IMR-90 (cell line): ENCODE results near the gene ATP6V1G1. TPM values are rescaled to one million over a fixed set of nuclear protein-coding genes. Genes with fewer than 3 reads are reported as not detected.

Experiments used
- ATAC-seq: fragments of 200-7000 bp; cut with Tn5 transposase; 2 replicates; pipeline ENCODE4 v1.9.1; 2020; ENCODE audit warnings: low read depth, mild to moderate bottlenecking, moderate library complexity
- BruUV-seq: library from RNA; stranded (reverse); fragments of 400-500 nt; replicated peaks from 2 replicates; lab custom pipeline; 2021; lab: Mats Ljungman, UMichigan
- CTCF ChIA-PET: fragments of 300-600 bp; formaldehyde crosslinking; extraction: SDS; loops from one replicate; lab custom pipeline; 2021; ENCODE audit warnings: antibody characterized with exemption; lab: Yijun Ruan, JAX
- POLR2A ChIA-PET: fragments of 300-600 bp; sonication (Branson Sonifier 250); formaldehyde crosslinking; loops from one replicate; lab custom pipeline; 2022; ENCODE audit warnings: antibody characterized with exemption; ENCODE audit not compliant: unreplicated experiment; lab: Charles Lee
- DNase-seq: peaks from one replicate; pipeline ENCODE4 v3.0.0; 2013
- H2AFZ ChIP-seq: replicated peaks from 2 replicates; pipeline ENCODE3; 2013; ENCODE audit warnings: low read length, mild to moderate bottlenecking; ENCODE audit not compliant: poor library complexity
- H2AK5ac ChIP-seq: 2 replicates; pipeline ENCODE4 v1.6.1; 2013; ENCODE audit warnings: low read depth, low read length, inconsistent platforms
- H2AK9ac ChIP-seq: replicated peaks from 2 replicates; pipeline ENCODE3; 2013; ENCODE audit warnings: mild to moderate bottlenecking, low read depth, low read length, moderate library complexity; ENCODE audit not compliant: poor library complexity
- H2BK120ac ChIP-seq: 2 replicates; pipeline ENCODE4 v1.6.1; 2013; ENCODE audit warnings: low read depth, low read length, inconsistent platforms
- H2BK15ac ChIP-seq: 3 replicates; pipeline ENCODE4 v1.6.1; 2013; ENCODE audit warnings: low read depth, low read length, inconsistent platforms
- H2BK20ac ChIP-seq: 2 replicates; pipeline ENCODE4 v1.6.1; 2013; ENCODE audit warnings: low read depth, mild to moderate bottlenecking, inconsistent platforms, low read length, moderate library complexity
- H2BK5ac ChIP-seq: 2 replicates; pipeline ENCODE4 v1.6.1; 2013; ENCODE audit warnings: mild to moderate bottlenecking, low read depth, low read length, inconsistent platforms; ENCODE audit not compliant: poor library complexity, severe bottlenecking
- H3K14ac ChIP-seq: replicated peaks from 2 replicates; pipeline ENCODE4 v1.6.1; 2013; ENCODE audit warnings: low read depth, low read length, inconsistent platforms
- H3K18ac ChIP-seq: 2 replicates; pipeline ENCODE4 v1.6.1; 2013; ENCODE audit warnings: low read depth, low read length, control low read depth
- H3K23ac ChIP-seq: 2 replicates; pipeline ENCODE4 v1.6.1; 2013; ENCODE audit warnings: low read depth, low read length, inconsistent platforms
- H3K27ac ChIP-seq: 2 replicates; pipeline ENCODE4 v1.5.1; 2013; ENCODE audit warnings: mild to moderate bottlenecking, control low read depth, low read length; ENCODE audit not compliant: insufficient read depth
- H3K27me3 ChIP-seq: 2 replicates; pipeline ENCODE4 v1.6.1; 2013; ENCODE audit warnings: low read length; ENCODE audit not compliant: control insufficient read depth, insufficient read depth
- H3K36me3 ChIP-seq: 2 replicates; pipeline ENCODE4 v1.6.1; 2013; ENCODE audit warnings: low read length, mixed read lengths; ENCODE audit not compliant: control insufficient read depth, insufficient read depth
- H3K4ac ChIP-seq: 2 replicates; pipeline ENCODE4 v1.6.1; 2013; ENCODE audit warnings: low read depth, low read length, inconsistent platforms
- H3K4me1 ChIP-seq: 2 replicates; pipeline ENCODE4 v1.6.1; 2013; ENCODE audit warnings: low read length, mixed read lengths; ENCODE audit not compliant: control insufficient read depth, insufficient read depth
- H3K4me2 ChIP-seq: 2 replicates; pipeline ENCODE4 v1.6.1; 2013; ENCODE audit warnings: low read depth, mild to moderate bottlenecking, control low read depth, low read length, moderate library complexity
- H3K4me3 ChIP-seq: 2 replicates; pipeline ENCODE4 v1.5.1; 2013; ENCODE audit warnings: low read depth, mild to moderate bottlenecking, control low read depth, low read length, moderate library complexity; ENCODE audit not compliant: insufficient read depth
- H3K56ac ChIP-seq: 2 replicates; pipeline ENCODE4 v1.6.1; 2013; ENCODE audit warnings: low read length, inconsistent platforms; ENCODE audit not compliant: insufficient read depth; ENCODE audit errors: extremely low read depth
- H3K79me1 ChIP-seq, 2 experiments: 2 replicates each; pipeline ENCODE4 v1.6.1; 2013; ENCODE audit warnings: low read length in 2 of 2, inconsistent platforms in 1 of 2, low read depth in 1 of 2
- H3K9ac ChIP-seq: 2 replicates; pipeline ENCODE4 v1.6.1; 2013; ENCODE audit warnings: low read depth, low read length, control low read depth
- H3K9me1 ChIP-seq: 2 replicates; pipeline ENCODE4 v1.6.1; 2013; ENCODE audit warnings: low read length, inconsistent platforms; ENCODE audit not compliant: insufficient read depth
- H3K9me3 ChIP-seq: 2 replicates; pipeline ENCODE4 v1.6.1; 2013; ENCODE audit warnings: low read length; ENCODE audit not compliant: control insufficient read depth, insufficient read depth
- H4K20me1 ChIP-seq: 2 replicates; pipeline ENCODE4 v1.6.1; 2013; ENCODE audit warnings: low read length, inconsistent platforms; ENCODE audit not compliant: insufficient read depth
- H4K5ac ChIP-seq: 2 replicates; pipeline ENCODE4 v1.6.1; 2013; ENCODE audit warnings: mild to moderate bottlenecking, low read depth, low read length, control low read depth
- H4K8ac ChIP-seq, 2 experiments: 2 replicates each; pipeline ENCODE4 v1.6.1; 2013; ENCODE audit warnings: low read depth in 2 of 2, low read length in 2 of 2, control low read depth in 1 of 2, inconsistent platforms in 1 of 2
- H4K91ac ChIP-seq: 2 replicates; pipeline ENCODE4 v1.6.1; 2013; ENCODE audit warnings: low read depth, low read length, inconsistent platforms; ENCODE audit not compliant: insufficient read depth
- CEBPB ChIP-seq: IDR thresholded peaks from 2 replicates; pipeline ENCODE4 v1.6.1; 2012; ENCODE audit warnings: low read depth, low read length, improper control_type of control experiment
- CTCF ChIP-seq: conservative IDR thresholded peaks from 2 replicates; pipeline ENCODE4 v1.5.1; 2012; ENCODE audit warnings: mild to moderate bottlenecking, low read depth, low read length, improper control_type of control experiment
- MXI1 ChIP-seq: IDR thresholded peaks from 2 replicates; pipeline ENCODE4 v1.6.1; 2012; ENCODE audit warnings: low read depth, mild to moderate bottlenecking, low read length, moderate library complexity, borderline replicate concordance
- NFE2L2 ChIP-seq: fragments of 150-350 bp; IDR thresholded peaks from 2 replicates; pipeline ENCODE4 v1.6.1; 2016; ENCODE audit warnings: low read depth, mild to moderate bottlenecking, low read length
- WGBS, 2 experiments: methylation state at CpG; one replicate each; pipeline versions ENCODE4 v1.1.5 to v1.1.7; 2013; ENCODE audit warnings: missing lambda C conversion rate in 2 of 2; ENCODE audit not compliant: insufficient read length in 1 of 2; ENCODE audit errors: extremely low coverage in 2 of 2; 5-methylcytosine and 5-hydroxymethylcytosine counted together
- dilution Hi-C: fragments of 300-500 bp; cut with HindIII; formaldehyde crosslinking; loops from one replicate; pipeline ENCODE4 v1.14.3; 2018; ENCODE audit warnings: low sequenced_read_pairs; ENCODE audit not compliant: unreplicated experiment
- in situ Hi-C: fragments of 300-500 bp; cut with MboI; formaldehyde crosslinking; loops from 3 replicates; pipeline ENCODE4 v1.14.3; 2019; ENCODE audit warnings: low sequenced_read_pairs, inconsistent platforms, mixed read lengths
- intact Hi-C: fragments of 100-400 bp; cut with micrococcal nuclease; formaldehyde crosslinking; loops from 2 replicates; pipeline ENCODE4 v1.10.0; 2022
- polyA plus RNA-seq, 3 experiments: library from polyadenylated mRNA; depleted of rRNA; stranded (reverse); fragments of >200 nt; gene quantifications; 2 replicates each; pipeline ENCODE4 v1.2.3, GENCODE V29; 2012; ENCODE audit warnings: low replicate concordance in 1 of 3
- total RNA-seq: library from RNA; depleted of rRNA; stranded (reverse); fragments of >200 nt; gene quantifications from 2 replicates; pipeline ENCODE4 v1.2.3, GENCODE V29; 2012
- TF ChIP-seq, protein P1 (sequence below): fragments of 150-350 bp; IDR thresholded peaks from 2 replicates; pipeline ENCODE4 v1.6.1; 2017; ENCODE audit warnings: mild to moderate bottlenecking, antibody characterized with exemption, low read length, low read depth

Gene ATP6V1G1
- total and polyA plus RNA-seq, 2 of the 4 experiments (the other 2 are of a cell fraction) = 52.0 to 70.9 TPM

DNA sequence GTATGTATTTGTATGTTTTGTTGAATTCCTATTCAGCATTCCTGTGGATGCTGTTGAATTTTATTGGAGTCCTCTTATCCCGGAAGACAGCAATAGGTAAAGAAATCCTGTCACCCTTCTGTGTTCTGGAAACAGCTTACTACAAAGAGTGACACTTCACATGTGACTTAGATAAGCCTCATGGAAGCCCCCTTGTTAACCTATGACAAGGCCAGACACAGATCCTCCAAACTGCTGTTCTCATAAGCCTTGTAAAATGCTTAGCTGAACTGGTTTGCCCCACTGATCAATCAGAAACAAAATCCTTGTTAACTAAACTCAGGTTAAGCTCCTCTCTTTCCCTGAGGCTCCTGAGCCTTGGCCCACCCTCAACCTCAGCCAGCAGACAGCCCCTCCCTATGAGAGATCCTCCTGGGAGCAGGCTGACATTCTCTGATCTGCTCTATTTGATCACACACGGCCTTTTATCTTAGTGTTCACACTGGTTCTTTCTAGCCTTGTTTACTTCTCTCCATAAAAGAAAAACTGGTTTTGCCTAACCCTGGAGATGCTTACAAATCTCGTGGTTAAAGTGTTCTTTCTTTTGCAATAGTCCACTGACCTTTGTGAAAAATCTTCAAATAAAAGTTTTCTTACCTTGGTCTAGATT, 29.4 kb upstream of the ATP6V1G1 start:
- 14% methylated on average over 1 of the region's 3 CpGs; no CpG with 5 or more reads in 1 of the 2 experiments for WGBS, 2 experiments
- BruUV-seq = no TSS peak
- CTCF ChIA-PET = interaction anchor here (0.7 kb wide), 1 partner anchor 1979 kb away, joined by 3 read pairs; no protein-coding TSS in a partner anchor

More for the DNA sequence above, 29.4 kb upstream of the ATP6V1G1 start:
- Histone ChIP-seq H3K4ac (no peak overlapping the region), H3K9ac (peak overlapping the region; percentile 1; the same call in 1 of the 2 replicates), H3K27me3 (no peaks in the 10 kb centered on the region; the same call in 1 of the 2 replicates), H3K14ac (peak overlapping the region; percentile 40; the same call in 1 of the 2 replicates), H2AK5ac (no peak overlapping the region), H3K9me3 (no peaks in the 10 kb centered on the region), H2BK5ac (no peak overlapping the region), H3K18ac (peak overlapping the region; percentile 71; the same call in 1 of the 2 replicates), H2BK20ac (no peak overlapping the region), H3K36me3 (no peaks in the 10 kb centered on the region), H2AK9ac (no peak overlapping the region), H3K23ac (peak overlapping the region; percentile 80), H4K8ac (no peak overlapping the region), H4K5ac (no peak overlapping the region), H2AFZ (peak overlapping the region; percentile 8), H3K27ac (no peak overlapping the region), H4K20me1 (no peaks in the 10 kb centered on the region), H3K4me2 (no peak overlapping the region), H3K79me1 (no peaks in the 10 kb centered on the region), H2BK15ac (no peak overlapping the region), H3K4me1 (0 out of 2 replicates have a peak, but pooled peaks cover 2% of the 10 kb centered on the region), H2BK120ac (no peak overlapping the region), H3K56ac (no peak overlapping the region), H3K4me3 (no peak overlapping the region), H4K91ac (no peak overlapping the region), H3K9me1 (no peaks in the 10 kb centered on the region)
- no peak for ATAC-seq
- DNase-seq = no peak
- dilution Hi-C loops (no loop called here), intact Hi-C loops (no loop called here), in situ Hi-C loops (no loop called here)
- POLR2A ChIA-PET = no interaction called here
- TF ChIP-seq CEBPB = no peak
- TF ChIP-seq MXI1 = no peak
- no peak for TF ChIP-seq CTCF
- no peak for TF ChIP-seq NFE2L2
- TF ChIP-seq, protein P1, sequence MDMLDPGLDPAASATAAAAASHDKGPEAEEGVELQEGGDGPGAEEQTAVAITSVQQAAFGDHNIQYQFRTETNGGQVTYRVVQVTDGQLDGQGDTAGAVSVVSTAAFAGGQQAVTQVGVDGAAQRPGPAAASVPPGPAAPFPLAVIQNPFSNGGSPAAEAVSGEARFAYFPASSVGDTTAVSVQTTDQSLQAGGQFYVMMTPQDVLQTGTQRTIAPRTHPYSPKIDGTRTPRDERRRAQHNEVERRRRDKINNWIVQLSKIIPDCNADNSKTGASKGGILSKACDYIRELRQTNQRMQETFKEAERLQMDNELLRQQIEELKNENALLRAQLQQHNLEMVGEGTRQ = no peak
